ENCODE measurements around the gene DCAF6. TPM values are rescaled to one million over a fixed set of nuclear protein-coding genes. Genes with fewer than 3 reads are reported as not detected.

The DCAF6 gene
- total RNA-seq, 1 experiment from 2014 or later: 75.1 TPM

- no peak for DNase-seq (ENCODE audit: low read depth)
- in situ Hi-C loops (cut with HindIII; ENCODE audit: low pct_unique_long_range_greater_than_20kb, low sequenced_read_pairs): no loop called here
Measured at GRCh38 chr1:167996266-167996665, 59.8 kb downstream of the DCAF6 start.

- no peak for DNase-seq (ENCODE audit: low read depth)
- in situ Hi-C loops (cut with HindIII; ENCODE audit: low pct_unique_long_range_greater_than_20kb, low sequenced_read_pairs): no loop called here
Measured at GRCh38 chr1:167997037-167997575, 60.6 kb downstream of the DCAF6 start.

GRCh38 chr1:167999877-168000276 lies 63.4 kb downstream of the DCAF6 start:
- in situ Hi-C loops (cut with HindIII; ENCODE audit: low pct_unique_long_range_greater_than_20kb, low sequenced_read_pairs): no loop called here
- no peak for DNase-seq (ENCODE audit: low read depth)

GRCh38 chr1:168000656-168001055 lies 64.2 kb downstream of the DCAF6 start:
- in situ Hi-C loops (cut with HindIII; ENCODE audit: low pct_unique_long_range_greater_than_20kb, low sequenced_read_pairs): no loop called here
- no peak for DNase-seq (ENCODE audit: low read depth)

- in situ Hi-C loops (cut with HindIII; ENCODE audit: low pct_unique_long_range_greater_than_20kb, low sequenced_read_pairs): no loop called here
- no peak for DNase-seq (ENCODE audit: low read depth)
Measured at GRCh38 chr1:168001213-168001612, 64.7 kb downstream of the DCAF6 start.

GRCh38 chr1:168004531-168004930 lies 68.0 kb downstream of the DCAF6 start:
- in situ Hi-C loops (cut with HindIII; ENCODE audit: low pct_unique_long_range_greater_than_20kb, low sequenced_read_pairs): no loop called here
- DNase-seq (ENCODE audit: low read depth): no peak

- in situ Hi-C loops (cut with HindIII; ENCODE audit: low pct_unique_long_range_greater_than_20kb, low sequenced_read_pairs): no loop called here
- DNase-seq (ENCODE audit: low read depth): no peak
Measured at GRCh38 chr1:168005529-168005928, 69.0 kb downstream of the DCAF6 start.

- in situ Hi-C loops (cut with HindIII; ENCODE audit: low pct_unique_long_range_greater_than_20kb, low sequenced_read_pairs): no loop called here
- DNase-seq (ENCODE audit: low read depth): no peak
Measured at GRCh38 chr1:168007691-168008090, 71.2 kb downstream of the DCAF6 start.

- in situ Hi-C loops (cut with HindIII; ENCODE audit: low pct_unique_long_range_greater_than_20kb, low sequenced_read_pairs): no loop called here
- no peak for DNase-seq (ENCODE audit: low read depth)
Measured at GRCh38 chr1:168008595-168008994, 72.1 kb downstream of the DCAF6 start.

GRCh38 chr1:168009322-168009721 lies 72.8 kb downstream of the DCAF6 start:
- in situ Hi-C loops (cut with HindIII; ENCODE audit: low pct_unique_long_range_greater_than_20kb, low sequenced_read_pairs): no loop called here
- DNase-seq (ENCODE audit: low read depth): no peak

GRCh38 chr1:168019407-168019806 lies 82.9 kb downstream of the DCAF6 start:
- DNase-seq (ENCODE audit: low read depth): no peak
- in situ Hi-C loops (cut with HindIII; ENCODE audit: low pct_unique_long_range_greater_than_20kb, low sequenced_read_pairs): no loop called here

- in situ Hi-C loops (cut with HindIII; ENCODE audit: low pct_unique_long_range_greater_than_20kb, low sequenced_read_pairs): no loop called here
- no peak for DNase-seq (ENCODE audit: low read depth)
Measured at GRCh38 chr1:168031198-168031597, 94.7 kb downstream of the DCAF6 start.

- in situ Hi-C loops (cut with HindIII; ENCODE audit: low pct_unique_long_range_greater_than_20kb, low sequenced_read_pairs): no loop called here
- no peak for DNase-seq (ENCODE audit: low read depth)
Measured at GRCh38 chr1:168031627-168032026, 95.1 kb downstream of the DCAF6 start.

- in situ Hi-C loops (cut with HindIII; ENCODE audit: low pct_unique_long_range_greater_than_20kb, low sequenced_read_pairs): no loop called here
- DNase-seq (ENCODE audit: low read depth): no peak
Measured at GRCh38 chr1:168032029-168032428, 95.5 kb downstream of the DCAF6 start.

GRCh38 chr1:168035345-168035744 lies 98.9 kb downstream of the DCAF6 start:
- DNase-seq (ENCODE audit: low read depth): no peak
- in situ Hi-C loops (cut with HindIII; ENCODE audit: low pct_unique_long_range_greater_than_20kb, low sequenced_read_pairs): no loop called here

- no peak for DNase-seq (ENCODE audit: low read depth)
- in situ Hi-C loops (cut with HindIII; ENCODE audit: low pct_unique_long_range_greater_than_20kb, low sequenced_read_pairs): no loop called here
Measured at GRCh38 chr1:168042362-168042761, 105.9 kb downstream of the DCAF6 start.

- in situ Hi-C loops (cut with HindIII; ENCODE audit: low pct_unique_long_range_greater_than_20kb, low sequenced_read_pairs): no loop called here
- no peak for DNase-seq (ENCODE audit: low read depth)
Measured at GRCh38 chr1:168045311-168045710, 108.8 kb downstream of the DCAF6 start.

- no peak for DNase-seq (ENCODE audit: low read depth)
- in situ Hi-C loops (cut with HindIII; ENCODE audit: low pct_unique_long_range_greater_than_20kb, low sequenced_read_pairs): no loop called here
Measured at GRCh38 chr1:168050307-168050706, 113.8 kb downstream of the DCAF6 start.

- in situ Hi-C loops (cut with HindIII; ENCODE audit: low pct_unique_long_range_greater_than_20kb, low sequenced_read_pairs): no loop called here
- no peak for DNase-seq (ENCODE audit: low read depth)
Measured at GRCh38 chr1:168050880-168051279, 114.4 kb downstream of the DCAF6 start.

- DNase-seq (ENCODE audit: low read depth): no peak
- in situ Hi-C loops (cut with HindIII; ENCODE audit: low pct_unique_long_range_greater_than_20kb, low sequenced_read_pairs): no loop called here
Measured at GRCh38 chr1:168053681-168054080, 117.2 kb downstream of the DCAF6 start.

- DNase-seq (ENCODE audit: low read depth): no peak
- in situ Hi-C loops (cut with HindIII; ENCODE audit: low pct_unique_long_range_greater_than_20kb, low sequenced_read_pairs): no loop called here
Measured at GRCh38 chr1:168054117-168054516, 117.6 kb downstream of the DCAF6 start.

All from Caki2 (cell line).